SH-SY5Y (cell line): ENCODE measurements around the gene FBXL22.

Experiments
- GATA2 ChIP-seq: IDR thresholded peaks from 2 replicates; pipeline ENCODE4 v1.6.1; 2011; ENCODE audit warnings: mild to moderate bottlenecking, low read depth, low read length
- GATA3 ChIP-seq: IDR thresholded peaks from 2 replicates; pipeline ENCODE4 v1.6.1; 2011; ENCODE audit warnings: low read depth, mild to moderate bottlenecking, low read length, moderate library complexity

The FBXL22 gene, protein sequence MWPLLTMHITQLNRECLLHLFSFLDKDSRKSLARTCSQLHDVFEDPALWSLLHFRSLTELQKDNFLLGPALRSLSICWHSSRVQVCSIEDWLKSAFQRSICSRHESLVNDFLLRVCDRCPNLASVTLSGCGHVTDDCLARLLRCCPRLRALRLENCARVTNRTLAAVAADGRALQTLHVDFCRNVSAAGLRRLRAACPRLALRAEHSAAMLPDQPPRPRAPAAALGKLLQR

DNA sequence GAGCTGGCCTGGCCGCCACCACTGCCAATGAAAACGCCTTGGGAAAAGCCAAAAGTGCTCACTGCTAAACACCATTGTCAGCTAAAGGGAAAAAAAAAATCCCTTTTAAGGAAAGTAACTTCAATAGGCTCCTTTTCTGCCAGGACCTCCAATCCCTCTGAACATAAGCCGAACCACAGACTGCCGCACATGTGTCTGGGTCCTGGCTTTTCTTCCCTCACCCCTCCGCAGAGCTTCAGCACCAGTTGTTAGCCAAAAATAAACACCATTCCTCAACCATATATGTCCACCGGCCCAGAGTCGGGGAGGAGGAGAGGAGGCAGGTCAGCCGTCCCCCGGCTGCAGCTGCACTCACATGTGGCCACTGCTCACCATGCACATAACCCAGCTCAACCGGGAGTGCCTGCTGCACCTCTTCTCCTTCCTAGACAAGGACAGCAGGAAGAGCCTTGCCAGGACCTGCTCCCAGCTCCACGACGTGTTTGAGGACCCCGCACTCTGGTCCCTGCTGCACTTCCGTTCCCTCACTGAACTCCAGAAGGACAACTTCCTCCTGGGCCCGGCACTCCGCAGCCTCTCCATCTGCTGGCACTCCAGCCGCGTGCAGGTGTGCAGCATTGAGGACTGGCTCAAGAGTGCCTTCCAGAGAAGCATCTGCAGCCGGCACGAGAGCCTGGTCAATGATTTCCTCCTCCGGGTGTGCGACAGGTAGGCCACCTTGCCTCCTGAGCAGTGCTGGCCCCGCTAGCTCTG lies at the start of gene FBXL22:
Gene FBXL22 (plus strand): TSS at position 350 of the 753 bp plus-strand sequence. CDS start 6 bp downstream, at position 356.
- TF ChIP-seq GATA3 = no peak
- no peak for TF ChIP-seq GATA2

DNA sequence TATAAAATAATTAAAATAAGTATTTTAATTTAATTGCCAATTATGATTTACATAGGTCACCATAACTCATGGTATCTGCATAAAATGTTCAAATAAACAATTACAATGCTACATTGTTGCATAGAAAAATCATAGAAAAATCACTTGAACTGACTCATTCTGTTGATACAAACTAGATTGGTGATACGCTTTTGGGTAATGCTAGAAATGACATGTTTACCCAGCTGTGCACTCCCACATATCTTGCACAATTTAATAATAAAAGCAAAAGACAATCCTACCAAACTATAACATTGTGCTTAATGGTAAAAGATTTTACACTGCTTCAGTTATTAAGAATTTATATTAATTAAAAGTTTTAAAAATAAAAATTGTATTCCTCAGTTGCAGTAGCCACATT lies 45.8 kb upstream of the FBXL22 start:
- TF ChIP-seq GATA3 = no peak
- TF ChIP-seq GATA2 = no peak

GRCh38 chr15:63553388-63553791 lies 43.8 kb upstream of the FBXL22 start:
- TF ChIP-seq GATA3 (no peak), GATA2 (no peak)

DNA sequence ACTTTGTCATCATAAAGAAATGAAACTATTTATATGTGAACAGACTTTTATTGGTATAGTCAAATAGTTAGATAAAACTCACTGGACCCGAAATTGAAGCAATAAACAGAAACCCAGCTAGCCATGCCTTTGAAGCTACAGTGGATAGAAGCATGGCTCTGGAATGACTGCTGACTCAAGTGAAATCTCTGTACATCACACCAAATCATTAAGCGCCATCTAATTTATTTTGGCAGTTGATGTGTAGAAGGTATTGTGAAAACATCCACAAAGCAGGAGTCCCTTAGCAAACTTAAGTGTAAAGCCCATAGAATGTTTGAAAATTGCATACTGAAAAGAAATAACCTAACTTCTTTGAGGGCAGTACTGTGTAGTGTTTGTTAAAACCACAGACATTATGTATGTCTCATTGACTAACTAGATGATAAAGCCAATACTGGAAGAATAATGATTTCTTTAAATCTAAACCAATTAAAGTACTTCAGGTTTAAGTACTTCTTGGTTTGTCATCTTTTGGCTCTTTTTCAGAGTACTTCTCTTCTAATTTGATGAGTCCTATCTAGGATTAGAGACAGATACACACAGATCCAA lies 42.8 kb upstream of the FBXL22 start:
- no peak for TF ChIP-seq GATA3
- no peak for TF ChIP-seq GATA2

- TF ChIP-seq GATA2 = no peak
- TF ChIP-seq GATA3 = no peak
Observed at GRCh38 chr15:63555507-63555906, 41.7 kb upstream of the FBXL22 start.

- TF ChIP-seq GATA3 (no peak), GATA2 (no peak)
Observed at GRCh38 chr15:63556246-63556645, 40.9 kb upstream of the FBXL22 start.

DNA sequence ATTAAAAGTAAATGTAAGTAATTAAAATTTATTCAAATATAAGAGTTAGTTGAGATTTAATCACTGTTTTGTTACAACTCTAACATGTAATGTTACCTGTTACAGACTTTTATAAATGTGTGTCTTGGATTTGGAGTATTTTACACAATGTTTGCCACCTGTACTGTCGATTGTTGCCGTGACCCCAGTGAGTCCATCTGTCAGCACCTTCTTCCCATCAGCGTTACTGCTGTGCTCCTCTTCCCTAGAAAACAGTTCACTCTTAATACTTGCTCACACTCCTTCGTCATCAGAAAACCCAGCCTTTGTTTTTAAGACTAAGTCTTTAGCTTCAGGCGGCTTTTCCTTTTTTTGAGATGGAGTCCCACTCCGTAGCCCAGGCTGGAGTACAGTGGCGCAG lies 40.5 kb upstream of the FBXL22 start:
- TF ChIP-seq GATA2 (no peak), GATA3 (no peak)

DNA sequence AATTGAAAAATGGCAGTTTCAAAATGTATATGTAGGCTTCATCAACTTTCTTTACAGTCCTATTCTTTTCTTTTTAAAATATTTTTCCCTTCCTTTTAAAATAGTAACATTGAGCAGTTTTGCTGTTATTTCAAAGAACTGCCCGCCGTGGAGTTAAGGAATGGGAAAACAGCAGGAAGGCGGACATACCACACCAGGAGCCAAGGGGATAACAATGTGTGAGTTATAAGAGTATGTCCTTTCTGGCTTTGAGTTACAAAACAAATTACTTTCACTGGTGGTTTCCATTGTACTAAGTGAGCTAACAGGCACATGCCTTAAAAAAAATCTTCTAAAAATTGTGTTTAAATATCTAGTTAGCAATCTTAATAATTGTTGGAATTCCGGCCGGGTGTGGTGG lies 37.4 kb upstream of the FBXL22 start:
- TF ChIP-seq GATA2 (no peak), GATA3 (no peak)

DNA sequence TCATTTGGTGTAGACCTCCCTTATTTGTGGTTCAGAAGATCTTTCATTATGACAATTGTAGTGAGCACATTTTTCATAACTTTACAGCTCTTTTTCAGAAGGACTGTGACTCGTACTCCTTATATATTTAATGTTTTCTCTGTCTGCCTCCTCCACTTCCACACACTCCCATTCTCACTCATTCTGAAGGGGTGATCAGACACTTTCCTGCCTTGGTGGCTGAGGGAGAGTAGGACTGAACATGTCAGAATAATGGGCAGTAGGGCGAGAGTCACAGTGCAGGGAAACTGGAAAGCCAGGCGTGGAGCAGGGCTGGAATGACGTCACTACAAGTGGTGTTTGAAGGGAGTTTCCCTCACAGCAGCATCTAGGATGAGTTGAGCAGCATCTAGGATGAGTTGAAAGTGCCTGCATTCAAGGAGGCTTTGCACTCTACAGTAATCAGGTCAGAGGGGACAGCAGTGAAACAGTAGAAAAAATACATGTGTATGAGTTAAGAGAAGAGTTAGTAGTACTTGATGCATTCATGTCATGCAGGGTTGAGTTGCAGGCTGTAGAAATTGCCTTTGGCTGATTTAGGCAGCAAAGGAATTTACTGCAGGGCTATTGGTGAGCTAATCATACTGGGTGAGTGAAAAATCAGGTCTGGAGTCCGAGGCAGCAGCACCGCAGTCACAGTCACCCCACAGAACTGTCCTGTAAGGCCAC lies 36.3 kb upstream of the FBXL22 start:
- TF ChIP-seq GATA2 (no peak), GATA3 (no peak)

DNA sequence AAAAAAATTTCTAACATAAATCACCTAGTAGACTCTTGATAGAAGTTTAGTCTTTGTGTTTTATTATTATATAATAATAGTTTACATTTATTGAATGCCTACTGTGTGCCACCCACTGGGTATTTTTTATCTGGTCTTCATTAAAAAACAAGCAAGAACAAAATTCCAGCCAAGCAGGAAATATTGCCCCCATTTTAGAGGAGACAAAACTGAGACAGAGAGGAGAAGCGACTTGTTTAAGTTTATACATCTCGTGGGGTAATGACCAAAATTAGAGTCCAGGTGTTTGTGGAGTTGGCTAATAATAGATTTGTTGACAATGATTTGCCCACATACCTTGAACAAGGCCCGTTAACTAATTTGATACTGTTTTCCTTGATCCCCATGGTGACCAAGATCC lies 33.1 kb upstream of the FBXL22 start:
- TF ChIP-seq GATA3 (no peak), GATA2 (no peak)

DNA sequence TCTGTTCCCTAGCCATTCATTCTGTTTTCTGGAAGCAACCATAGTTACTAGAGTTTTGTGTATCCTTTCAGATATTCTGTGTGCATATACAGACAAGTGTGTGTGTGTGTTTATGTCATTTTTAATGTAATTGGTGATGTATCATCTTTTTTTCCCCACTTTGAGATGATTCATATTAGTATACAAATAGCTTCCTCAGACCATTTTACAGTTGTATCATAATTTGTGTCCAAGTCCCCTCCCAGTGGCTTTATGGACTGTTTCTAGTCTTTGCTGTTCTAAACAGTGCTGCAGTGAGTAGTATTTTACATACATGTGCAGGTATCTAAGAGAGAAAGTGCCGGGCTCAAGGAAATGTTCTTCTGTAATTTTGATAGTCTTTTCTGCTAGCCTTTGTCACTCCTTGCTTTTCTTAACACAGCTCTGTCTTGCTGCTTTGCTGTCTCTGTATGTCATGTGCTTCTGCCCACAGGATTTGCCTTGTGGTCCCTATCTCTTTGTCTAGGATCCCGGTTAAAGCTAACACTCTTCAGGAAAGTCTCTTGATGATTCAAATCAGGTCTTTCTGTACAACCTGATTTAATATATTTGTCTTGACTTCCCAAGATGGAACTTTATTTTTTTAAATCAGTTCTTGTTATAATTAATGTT lies 31.5 kb upstream of the FBXL22 start:
- TF ChIP-seq GATA2 (no peak), GATA3 (no peak)

- no peak for TF ChIP-seq GATA2
- no peak for TF ChIP-seq GATA3
Observed at GRCh38 chr15:63572749-63573464, 24.3 kb upstream of the FBXL22 start.

DNA sequence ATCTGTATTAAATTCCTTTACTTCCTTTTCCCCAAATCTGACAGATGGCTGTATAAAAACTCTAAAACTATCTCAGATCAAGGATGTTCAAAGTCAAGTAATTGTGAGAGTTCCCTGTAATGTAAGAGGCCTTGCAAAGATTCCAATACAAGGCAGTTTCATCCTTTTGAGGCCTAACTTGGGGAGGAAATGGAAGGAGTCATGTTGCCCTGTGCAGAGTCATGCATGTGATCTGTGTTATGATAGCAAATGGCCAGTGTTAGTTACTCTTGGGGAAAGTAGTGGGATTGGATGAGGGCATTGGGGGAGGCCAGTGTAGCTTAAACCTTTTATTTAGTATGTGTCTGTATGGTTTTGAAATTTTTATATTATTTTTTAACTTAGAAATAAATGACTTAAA lies 23.7 kb upstream of the FBXL22 start:
- no peak for TF ChIP-seq GATA3
- TF ChIP-seq GATA2 = no peak
